Measurements from ENCODE around the gene NIP7. TPM values are rescaled to one million over a fixed set of nuclear protein-coding genes. Genes with fewer than 3 reads are reported as not detected.
"Not testable (repeated sequence)": the region's sequence is repeated elsewhere in the genome, so short reads cannot be mapped to it uniquely, and the experiment has no call there.

NIP7 gene
- total and polyA plus RNA-seq, 2 of the 4 experiments (the other 2 are of a cell fraction) = 14.0 to 28.3 TPM

DNA sequence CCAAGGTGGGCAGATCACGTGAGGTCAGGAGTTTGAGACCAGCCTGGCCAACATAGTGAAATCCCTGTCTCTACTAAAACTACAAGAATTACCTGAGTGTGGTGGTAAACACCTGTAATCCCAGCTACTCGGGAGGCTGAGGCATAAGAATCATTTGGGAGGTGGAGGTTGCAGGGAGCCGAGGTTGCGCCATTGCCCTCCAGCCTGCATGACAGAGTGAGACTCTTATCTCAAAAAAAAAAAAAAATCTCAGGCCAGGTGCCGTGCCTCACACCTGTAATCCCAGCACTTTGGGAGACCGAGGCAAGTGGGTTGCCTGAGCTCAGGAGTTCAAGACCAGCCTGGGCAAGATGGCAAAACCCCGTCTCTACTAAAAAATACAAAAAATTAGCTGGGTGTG, 42.8 kb upstream of the NIP7 start:
- H4K91ac ChIP-seq (ENCODE audit: insufficient read depth, low read depth, low read length); H4K5ac ChIP-seq (ENCODE audit: low read depth, low read length); H3K27me3 ChIP-seq (ENCODE audit: control insufficient read depth, insufficient read depth, low read length); CTCF ChIA-PET; H3K4me1 ChIP-seq (ENCODE audit: control insufficient read depth, insufficient read depth, low read length); intact Hi-C loops (cut with micrococcal nuclease); H3K9me1 ChIP-seq (ENCODE audit: insufficient read depth, low read length); dilution Hi-C loops (cut with HindIII; ENCODE audit: low sequenced_read_pairs, unreplicated experiment); H3K4me3 ChIP-seq (ENCODE audit: insufficient read depth, low read depth, low read length); DNase-seq; H3K23ac ChIP-seq (ENCODE audit: low read depth, low read length); H2BK120ac ChIP-seq (ENCODE audit: low read depth, low read length); H3K14ac ChIP-seq (replicated peaks; ENCODE audit: low read depth, low read length); H3K4ac ChIP-seq (ENCODE audit: low read depth, low read length); in situ Hi-C loops (cut with MboI; ENCODE audit: low sequenced_read_pairs); H3K4me2 ChIP-seq (ENCODE audit: low read depth, low read length); H2AK9ac ChIP-seq (replicated peaks; ENCODE audit: low read depth, low read length, poor library complexity); H2AFZ ChIP-seq (replicated peaks; ENCODE audit: low read length, poor library complexity); H3K18ac ChIP-seq (ENCODE audit: low read depth, low read length); H3K9me3 ChIP-seq (ENCODE audit: control insufficient read depth, insufficient read depth, low read length); H2BK15ac ChIP-seq (ENCODE audit: low read depth, low read length); H3K27ac ChIP-seq (ENCODE audit: insufficient read depth, low read length); H3K56ac ChIP-seq (ENCODE audit: extremely low read depth, insufficient read depth, low read length); BruUV-seq (replicated peaks); ATAC-seq (ENCODE audit: low read depth); H2BK5ac ChIP-seq (ENCODE audit: low read depth, low read length, poor library complexity, severe bottlenecking); H4K20me1 ChIP-seq (ENCODE audit: insufficient read depth, low read length); H3K9ac ChIP-seq (ENCODE audit: low read depth, low read length); POLR2A ChIA-PET (ENCODE audit: unreplicated experiment); H2BK20ac ChIP-seq (ENCODE audit: low read depth, low read length); H2AK5ac ChIP-seq (ENCODE audit: low read depth, low read length); H4K8ac ChIP-seq (ENCODE audit: low read depth in 2 of 2, low read length in 2 of 2): not testable (repeated sequence)
- Histone ChIP-seq H3K36me3 (ENCODE audit: control insufficient read depth, insufficient read depth, low read length) (peaks cover 28% of the 10 kb centered on the region), H3K79me1 (ENCODE audit: low read depth in 1 of 2, low read length in 2 of 2) (peaks cover 5 to 58% of the 10 kb centered on the region in 2 experiments; a peak in 3 of 4 replicates)
- no CpG with 5 or more reads among the region's 7 CpGs for WGBS, 2 experiments (ENCODE audit: extremely low coverage in 2 of 2, insufficient read length in 1 of 2)

Measured in IMR-90 (cell line).